AG09319 (cell line): Measurements from ENCODE around the gene RADIL.

Experiments used
- DNase-seq: peaks from one replicate; pipeline ENCODE4 v3.0.0-alpha.2; 2010; ENCODE audit warnings: low read depth; ENCODE audit errors: extremely low read depth
- CTCF ChIP-seq: IDR thresholded peaks from 2 replicates; pipeline ENCODE4 v1.5.1; 2011; ENCODE audit warnings: low read depth, mild to moderate bottlenecking, inconsistent platforms, low read length, moderate library complexity

RADIL gene

GRCh38 chr7:4788627-4789189 lies 94.8 kb downstream of the RADIL start:
- no peak for DNase-seq
- TF ChIP-seq CTCF: no peak

- no peak for TF ChIP-seq CTCF
- no peak for DNase-seq
Measured at GRCh38 chr7:4787947-4788626, 95.4 kb downstream of the RADIL start.

GRCh38 chr7:4787541-4787940 lies 96.0 kb downstream of the RADIL start:
- TF ChIP-seq CTCF: no peak
- no peak for DNase-seq

- TF ChIP-seq CTCF: no peak
Measured at GRCh38 chr7:4786015-4786414, 97.5 kb downstream of the RADIL start.

GRCh38 chr7:4785371-4785770 lies 98.1 kb downstream of the RADIL start:
- TF ChIP-seq CTCF: no peak
- no peak for DNase-seq

More at GRCh38 chr7:4786015-4786414, 97.5 kb downstream of the RADIL start:
- no peak for DNase-seq

- no peak for TF ChIP-seq CTCF
- no peak for DNase-seq
Measured at GRCh38 chr7:4784799-4785198, 98.7 kb downstream of the RADIL start.

- no peak for DNase-seq
- no peak for TF ChIP-seq CTCF
Measured at GRCh38 chr7:4783762-4784351, 99.7 kb downstream of the RADIL start.
